ENCODE data around the gene SNX22.
"Not testable (repeated sequence)": the region's sequence is repeated elsewhere in the genome, so short reads cannot be mapped to it uniquely, and the experiment has no call there.

Gene SNX22

GRCh38 chr15:64151727-64152506, at the start of gene SNX22:
SNX22 (plus strand) TSS chr15:64151731; CDS start chr15:64151776, 45 bp downstream.
- no peak for DNase-seq

- DNase-seq, result no peak
Measured at GRCh38 chr15:64102497-64102896, 49.0 kb upstream of the SNX22 start.

DNA sequence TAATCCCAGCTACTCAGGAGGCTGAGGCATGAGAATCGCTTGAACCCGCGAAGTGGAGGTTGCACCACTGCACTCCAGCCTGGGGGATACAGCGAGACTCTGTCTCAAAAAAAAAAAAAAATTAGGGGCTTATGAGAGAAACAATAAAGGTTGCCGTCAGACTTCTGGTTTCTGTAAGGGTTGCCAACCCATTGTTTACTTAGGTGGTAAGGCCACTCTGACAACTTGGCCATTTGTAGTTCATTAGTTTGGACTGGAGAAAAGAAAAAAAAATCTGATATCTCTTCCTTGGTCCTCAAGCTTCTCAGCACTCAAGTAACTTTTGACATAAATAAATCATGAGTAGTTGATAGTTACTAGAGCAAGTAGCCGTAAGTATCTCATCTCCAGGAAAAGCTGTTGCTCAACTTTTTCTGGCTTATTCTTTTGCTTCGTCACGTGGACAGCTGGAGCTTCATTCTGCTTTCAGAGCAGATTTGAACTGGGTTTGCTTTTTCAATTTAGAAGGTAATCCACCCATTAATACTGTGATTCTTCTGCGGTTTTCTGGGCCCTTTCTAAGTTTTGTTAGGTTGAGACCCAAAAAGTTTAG, 46.3 kb upstream of the SNX22 start:
- no peak for DNase-seq

DNA sequence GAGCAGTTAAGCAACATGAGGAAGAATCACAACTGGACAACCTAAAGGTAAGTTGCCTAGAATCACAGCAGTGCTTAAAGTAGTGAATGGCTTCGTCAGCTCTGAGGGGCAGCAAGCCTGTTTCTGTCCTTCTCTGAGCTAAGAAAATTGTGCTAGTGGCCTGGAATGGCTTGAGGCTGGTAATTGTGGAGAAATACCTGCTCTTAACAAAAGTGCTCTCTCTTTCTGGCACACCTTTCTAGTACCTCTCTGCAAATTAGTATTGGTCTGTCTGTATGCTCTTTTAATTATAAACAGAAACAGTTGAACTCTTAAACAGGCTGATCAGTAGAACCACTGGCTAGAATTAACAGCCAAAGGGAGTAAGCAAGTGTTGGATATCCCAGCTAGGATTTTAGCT, 44.2 kb upstream of the SNX22 start:
- DNase-seq, result no peak

DNA sequence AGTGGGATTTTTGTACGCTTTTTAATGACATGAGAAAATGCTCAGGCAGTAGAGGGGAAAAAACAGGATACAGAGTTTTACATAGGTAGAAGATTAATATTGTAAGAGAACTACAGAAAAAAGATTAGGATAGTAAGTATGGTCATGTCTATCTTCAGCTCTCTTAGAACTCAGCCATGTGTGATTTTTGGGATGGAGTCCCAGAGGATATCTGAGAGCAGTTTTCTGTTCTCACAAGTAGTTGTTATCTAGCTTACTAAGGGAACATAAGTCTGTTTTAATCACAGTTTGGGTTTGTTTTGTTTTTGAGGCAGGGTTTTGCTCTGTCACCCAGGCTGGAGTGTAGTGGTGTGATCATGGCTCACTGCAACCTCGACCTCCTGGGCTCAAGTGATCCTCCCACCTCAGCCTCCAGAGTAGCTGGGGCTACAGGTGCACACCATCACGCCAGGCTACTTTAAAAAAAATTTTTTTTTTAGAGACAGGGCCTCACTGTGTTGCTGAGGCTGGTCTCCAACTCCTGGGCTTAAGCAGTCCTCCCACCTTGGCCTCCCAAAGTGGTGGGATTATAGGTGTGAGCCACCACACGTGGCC, 41.3 kb upstream of the SNX22 start:
- not testable (repeated sequence) for DNase-seq

- DNase-seq, result no peak
Measured at GRCh38 chr15:64110950-64111678, 40.4 kb upstream of the SNX22 start.

DNA sequence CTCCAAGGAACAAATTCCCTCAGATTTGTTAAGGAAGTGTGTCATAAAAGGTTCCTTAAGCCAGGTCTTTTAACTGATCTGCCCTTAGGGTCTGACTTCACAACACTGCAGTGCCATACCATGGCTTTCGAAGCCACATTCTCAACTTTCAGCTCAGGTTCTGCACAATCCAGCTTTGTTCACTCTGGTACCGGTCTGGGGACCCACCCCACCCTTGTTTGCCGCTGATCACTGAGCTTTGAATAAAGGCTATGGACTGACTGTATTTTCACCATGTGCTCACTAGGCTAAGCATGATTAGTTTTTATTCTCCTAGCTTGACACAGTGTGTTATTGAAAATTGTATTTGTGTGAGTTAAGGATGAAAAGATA, 39.9 kb upstream of the SNX22 start:
- DNase-seq, result no peak

- DNase-seq, result no peak
Measured at GRCh38 chr15:64112073-64112772, 39.3 kb upstream of the SNX22 start.

DNA sequence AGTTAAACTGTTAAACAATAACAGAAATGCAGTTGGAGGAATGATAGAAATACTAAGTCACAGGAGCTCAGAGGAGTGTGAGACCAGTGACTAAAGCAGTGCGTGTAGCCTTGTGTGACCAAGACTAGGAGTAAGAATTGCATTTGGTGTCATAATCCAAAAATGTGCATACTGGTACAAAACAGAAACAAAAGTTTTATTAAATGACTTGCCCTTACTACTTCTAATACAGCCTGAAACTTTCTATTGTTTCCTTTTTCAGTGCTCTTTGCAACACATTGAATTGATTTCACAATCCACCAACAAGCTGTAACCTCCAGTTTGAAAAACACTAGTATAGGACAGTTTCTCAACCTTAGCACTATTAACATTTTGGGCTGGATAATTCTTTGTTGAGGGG, 38.6 kb upstream of the SNX22 start:
- no peak for DNase-seq

DNA sequence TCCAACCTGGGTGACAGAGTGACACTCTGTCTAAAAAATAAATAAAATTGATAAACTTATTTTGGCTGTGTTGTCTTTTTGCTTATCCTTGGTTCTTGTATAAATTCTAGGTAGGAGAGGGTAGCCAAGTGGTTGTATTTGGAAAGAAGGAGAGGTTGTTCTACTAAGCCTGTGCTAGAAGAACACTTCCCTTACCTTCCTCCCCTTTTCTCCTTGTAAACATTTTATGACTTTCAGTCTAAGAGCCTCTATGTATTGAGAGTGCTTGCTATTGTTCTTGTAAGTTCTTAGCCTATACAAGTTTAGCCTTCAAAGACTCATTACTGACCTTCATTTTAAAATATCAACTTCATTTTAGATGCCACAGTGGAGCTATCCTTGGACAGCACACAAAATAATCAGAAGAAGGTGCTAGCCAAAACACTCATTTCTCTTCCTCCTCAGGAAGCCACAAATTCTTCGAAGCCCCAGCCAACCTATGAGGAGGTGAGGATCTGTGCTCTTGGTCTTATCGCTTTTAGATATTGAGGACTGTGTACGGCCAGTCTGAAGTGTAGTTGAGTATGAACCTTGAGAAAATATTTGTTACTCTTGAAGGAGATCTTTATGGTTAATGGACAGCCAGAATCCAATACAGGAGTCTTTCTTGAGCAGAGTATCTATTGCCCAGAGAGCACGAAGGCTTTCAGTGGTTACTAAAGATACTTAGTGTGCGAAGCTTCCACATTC, 33.6 kb upstream of the SNX22 start:
- DNase-seq, result no peak

DNA sequence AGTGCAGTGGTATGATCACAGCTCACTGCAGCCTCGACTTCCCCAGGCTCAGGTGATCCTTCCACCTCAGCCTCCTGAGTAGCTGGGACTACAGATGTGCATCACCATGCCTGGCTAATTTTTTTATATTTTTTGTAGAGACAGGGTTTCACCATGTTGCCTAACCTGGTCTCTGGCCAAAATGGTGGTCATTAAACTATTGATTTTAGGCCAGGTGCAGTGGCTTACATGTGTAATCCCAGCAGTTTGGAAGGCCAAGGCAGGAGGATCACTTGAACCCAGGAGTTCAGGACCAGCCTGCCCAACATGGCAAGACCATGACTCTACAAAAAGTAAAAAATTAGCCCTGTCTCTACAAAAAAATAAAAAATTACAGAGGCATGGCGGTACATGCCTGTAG, 31.2 kb upstream of the SNX22 start:
- not testable (repeated sequence) for DNase-seq

GRCh38 chr15:64121614-64122013, 29.9 kb upstream of the SNX22 start:
- no peak for DNase-seq

DNA sequence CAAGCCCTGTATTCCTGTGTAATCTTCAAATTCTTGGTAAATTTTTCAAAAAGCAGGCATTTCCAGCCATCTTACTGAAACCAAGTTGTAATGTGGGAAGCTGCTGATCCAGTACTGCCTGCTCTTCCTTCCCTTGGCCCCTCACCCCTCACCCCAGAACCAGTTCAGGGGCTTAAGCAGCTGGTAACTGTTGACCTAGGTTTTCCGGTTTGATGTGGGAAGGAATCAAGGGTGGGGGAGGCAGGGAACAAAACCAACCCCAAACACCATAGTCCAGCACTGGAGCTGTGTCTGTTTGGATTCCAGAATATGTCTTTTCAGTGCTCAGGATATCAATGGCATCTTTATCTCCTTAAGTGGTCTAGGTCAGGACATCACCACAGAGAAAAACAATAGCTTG, 29.1 kb upstream of the SNX22 start:
- DNase-seq, result no peak

DNA sequence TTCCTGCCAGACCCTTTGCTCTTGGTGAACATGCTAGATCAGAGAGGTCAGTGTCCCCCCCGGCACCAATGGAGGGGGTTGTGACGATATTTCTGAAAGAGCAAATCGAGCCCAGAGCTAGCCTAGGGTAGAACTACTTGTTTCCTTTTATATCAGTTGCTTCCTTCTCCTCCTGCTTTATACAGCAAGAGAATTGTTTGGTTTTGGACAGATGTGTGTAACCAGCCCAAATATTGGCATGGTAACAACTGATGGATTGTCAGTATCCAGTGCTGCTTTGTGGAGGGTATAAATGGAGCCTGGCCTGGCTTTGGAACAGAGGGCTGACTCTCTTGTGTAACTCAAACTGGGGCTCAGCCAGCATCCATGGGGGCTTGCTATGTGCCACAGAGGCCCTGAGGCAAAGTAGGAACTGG, 28.6 kb upstream of the SNX22 start:
- DNase-seq, result no peak

GRCh38 chr15:64125978-64126377, 25.6 kb upstream of the SNX22 start:
- no peak for DNase-seq

- no peak for DNase-seq
Measured at GRCh38 chr15:64127521-64128270, 23.8 kb upstream of the SNX22 start.

DNA sequence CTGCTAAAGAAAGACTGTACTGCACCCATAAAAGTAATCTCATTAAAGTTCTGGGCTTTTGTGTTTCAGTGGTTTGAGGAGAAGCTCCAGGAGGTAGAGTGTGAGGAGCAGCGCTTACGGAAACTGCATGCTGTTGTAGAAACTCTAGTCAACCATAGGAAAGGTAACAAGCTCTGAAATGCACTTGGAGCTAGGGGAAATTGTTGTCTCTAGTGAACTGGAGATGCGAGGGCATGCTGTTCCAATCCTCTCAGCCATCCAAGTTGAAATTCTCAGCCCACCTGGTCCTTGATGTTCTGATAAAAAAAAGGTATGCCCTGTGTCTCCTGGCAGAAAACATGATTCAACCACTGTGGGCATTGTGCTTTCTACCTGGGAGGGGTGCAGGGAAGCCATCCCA, 21.4 kb upstream of the SNX22 start:
- no peak for DNase-seq

GRCh38 chr15:64131547-64131946, 20.0 kb upstream of the SNX22 start:
- no peak for DNase-seq

DNA sequence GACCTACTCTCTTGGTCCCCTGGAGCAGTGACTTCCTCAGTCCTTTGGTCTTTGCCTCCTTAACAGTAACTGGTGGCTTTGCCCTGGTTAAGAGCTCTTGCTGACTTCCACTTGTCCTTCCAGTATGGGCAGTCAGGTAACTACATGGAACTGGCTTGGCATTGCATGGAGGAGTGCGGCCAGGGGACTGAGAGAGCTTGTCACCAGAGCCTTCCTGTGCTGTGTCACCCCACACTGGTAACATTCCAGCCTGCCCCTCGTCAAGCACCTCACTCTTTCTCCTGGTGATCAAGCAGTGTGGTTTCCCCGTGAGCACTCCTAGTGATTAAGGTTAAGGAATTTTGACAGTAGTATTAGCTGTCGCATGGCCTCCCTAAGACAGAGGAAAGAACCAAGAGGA, 19.3 kb upstream of the SNX22 start:
- DNase-seq, result no peak

GRCh38 chr15:64133623-64134344, 17.7 kb upstream of the SNX22 start:
- DNase-seq, result no peak

GRCh38 chr15:64134345-64134829, 17.1 kb upstream of the SNX22 start:
- peak; percentile 62 for DNase-seq

Data from NCI-H2029 (cell line).